Peyer's patch (tissue), 4 donors: Measurements from ENCODE around the gene CTSL.

ENCODE experiments used
- POLR2A ChIP-seq, 2 donors: fragments of 450-650 bp; IDR thresholded peaks; one replicate each; pipeline ENCODE4 v1.5.1; 2017; ENCODE audit warnings: antibody characterized with exemption in 2 of 2, mild to moderate bottlenecking in 2 of 2, moderate library complexity in 2 of 2
- TF ChIP-seq, protein P1 (sequence below), 6 experiments: fragments of 450-650 bp in 4 of 6; fragments of 200-600 bp in 2 of 6; sonication (generic) in 1 of 6; IDR thresholded peaks; one replicate each; pipeline ENCODE4 v1.5.1; 2017 to 2019; ENCODE audit warnings: antibody characterized with exemption in 6 of 6, mild to moderate bottlenecking in 3 of 6, moderate library complexity in 1 of 6

- TF ChIP-seq, protein P1, sequence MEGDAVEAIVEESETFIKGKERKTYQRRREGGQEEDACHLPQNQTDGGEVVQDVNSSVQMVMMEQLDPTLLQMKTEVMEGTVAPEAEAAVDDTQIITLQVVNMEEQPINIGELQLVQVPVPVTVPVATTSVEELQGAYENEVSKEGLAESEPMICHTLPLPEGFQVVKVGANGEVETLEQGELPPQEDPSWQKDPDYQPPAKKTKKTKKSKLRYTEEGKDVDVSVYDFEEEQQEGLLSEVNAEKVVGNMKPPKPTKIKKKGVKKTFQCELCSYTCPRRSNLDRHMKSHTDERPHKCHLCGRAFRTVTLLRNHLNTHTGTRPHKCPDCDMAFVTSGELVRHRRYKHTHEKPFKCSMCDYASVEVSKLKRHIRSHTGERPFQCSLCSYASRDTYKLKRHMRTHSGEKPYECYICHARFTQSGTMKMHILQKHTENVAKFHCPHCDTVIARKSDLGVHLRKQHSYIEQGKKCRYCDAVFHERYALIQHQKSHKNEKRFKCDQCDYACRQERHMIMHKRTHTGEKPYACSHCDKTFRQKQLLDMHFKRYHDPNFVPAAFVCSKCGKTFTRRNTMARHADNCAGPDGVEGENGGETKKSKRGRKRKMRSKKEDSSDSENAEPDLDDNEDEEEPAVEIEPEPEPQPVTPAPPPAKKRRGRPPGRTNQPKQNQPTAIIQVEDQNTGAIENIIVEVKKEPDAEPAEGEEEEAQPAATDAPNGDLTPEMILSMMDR (IDR thresholded peaks at IDR 0.05): no peak
- no peak for TF ChIP-seq POLR2A (IDR thresholded peaks at IDR 0.05)
These were observed 13.8 kb upstream of the CTSL start for GRCh38 chr9:87711857-87712800.
